Measurements from ENCODE around the gene ATXN3. TPM values are rescaled to one million over a fixed set of nuclear protein-coding genes. Genes with fewer than 3 reads are reported as not detected.
A peak's percentile ranks its signal among the peaks of the same experiment; 100 is the strongest.

Gene ATXN3
- polyA plus RNA-seq, 1 donor (not counting 4 experiments of a cell fraction or from before 2014, with no cell fraction given) = 27.6 TPM

- no peaks in the 10 kb centered on the region for H3K9me1 ChIP-seq (ENCODE audit: control insufficient read depth, extremely low read depth, insufficient read depth, low read length)
- dilution Hi-C loops (cut with MboI; ENCODE audit: extremely low pct_ligation_motif_present, low sequenced_read_pairs) = no loop called here
- H3K27ac ChIP-seq (ENCODE audit: control insufficient read depth, insufficient read depth, low read length) = peak overlapping the region; percentile 80
- FAIRE-seq (no peak), DNase-seq (ENCODE audit: low read depth, low spot score) (no peak)
- H3K4me1 ChIP-seq (ENCODE audit: control insufficient read depth, extremely low read depth, insufficient read depth, low read length) = peaks cover 3% of the 10 kb centered on the region
- H3K9me3 ChIP-seq (ENCODE audit: control insufficient read depth, low read depth, low read length) = no peaks in the 10 kb centered on the region
- peak overlapping the region; percentile 98 for H3K9ac ChIP-seq (ENCODE audit: control insufficient read depth, extremely low read depth, insufficient read depth, low read length)
- H2AFZ ChIP-seq (ENCODE audit: control insufficient read depth, low read length) = peak overlapping the region; percentile 99
- peak overlapping the region; percentile 85 to 97 (median 94) for H3K4me3 ChIP-seq (ENCODE audit: control insufficient read depth in 2 of 3, extremely low read depth in 1 of 3, insufficient read depth in 2 of 3, low read depth in 1 of 3, low read length in 3 of 3)
- H4K20me1 ChIP-seq (ENCODE audit: control insufficient read depth, extremely low read depth, insufficient read depth, low read length) = no peaks in the 10 kb centered on the region
- peaks cover 4 to 9% of the 10 kb centered on the region in 2 experiments for H3K36me3 ChIP-seq (ENCODE audit: control insufficient read depth in 2 of 2, extremely low read depth in 1 of 2, insufficient read depth in 2 of 2, low read length in 2 of 2)
- H3K4me2 ChIP-seq (ENCODE audit: control insufficient read depth, extremely low read depth, insufficient read depth, low read depth, low read length) = peak overlapping the region; percentile 77
- TF ChIP-seq CTCF (optimal IDR thresholded peaks at IDR 0.05 in 1 of 3, IDR thresholded peaks at IDR 0.05 in 1 of 3, conservative IDR thresholded peaks at IDR 0.05 in 1 of 3; ENCODE audit: extremely low read depth in 1 of 3, insufficient read depth in 2 of 3, low read length in 3 of 3) (no peak), EZH2 (IDR thresholded peaks at IDR 0.05; ENCODE audit: low read length) (no peak)
- peaks cover 45% of the 10 kb centered on the region for H3K79me2 ChIP-seq (ENCODE audit: control insufficient read depth, insufficient read depth, low read length)
- no peaks in the 10 kb centered on the region for H3K27me3 ChIP-seq (ENCODE audit: control insufficient read depth, extremely low read depth, insufficient read depth, low read length)
Observed at GRCh38 chr14:92122761-92123160, 16.4 kb upstream of the ATXN3 start.

- no peak for TF ChIP-seq CTCF (optimal IDR thresholded peaks at IDR 0.05 in 1 of 3, IDR thresholded peaks at IDR 0.05 in 1 of 3, conservative IDR thresholded peaks at IDR 0.05 in 1 of 3; ENCODE audit: extremely low read depth in 1 of 3, insufficient read depth in 2 of 3, low read length in 3 of 3)
- TF ChIP-seq EZH2 (IDR thresholded peaks at IDR 0.05; ENCODE audit: low read length) = no peak
- no peak for FAIRE-seq
- peaks cover 4% of the 10 kb centered on the region in 2 experiments for H3K36me3 ChIP-seq (ENCODE audit: control insufficient read depth in 2 of 2, extremely low read depth in 1 of 2, insufficient read depth in 2 of 2, low read length in 2 of 2)
- peaks cover 45% of the 10 kb centered on the region for H3K79me2 ChIP-seq (ENCODE audit: control insufficient read depth, insufficient read depth, low read length)
- peaks cover 3% of the 10 kb centered on the region for H3K4me1 ChIP-seq (ENCODE audit: control insufficient read depth, extremely low read depth, insufficient read depth, low read length)
- dilution Hi-C loops (cut with MboI; ENCODE audit: extremely low pct_ligation_motif_present, low sequenced_read_pairs) = no loop called here
- peak overlapping the region; percentile 77 for H3K4me2 ChIP-seq (ENCODE audit: control insufficient read depth, extremely low read depth, insufficient read depth, low read depth, low read length)
- H3K9me1 ChIP-seq (ENCODE audit: control insufficient read depth, extremely low read depth, insufficient read depth, low read length) = no peaks in the 10 kb centered on the region
- DNase-seq (ENCODE audit: low read depth, low spot score) = no peak
- H3K4me3 ChIP-seq (ENCODE audit: control insufficient read depth in 2 of 3, extremely low read depth in 1 of 3, insufficient read depth in 2 of 3, low read depth in 1 of 3, low read length in 3 of 3) = peak overlapping the region; percentile 85 to 97 (median 94)
- no peaks in the 10 kb centered on the region for H3K9me3 ChIP-seq (ENCODE audit: control insufficient read depth, low read depth, low read length)
- H3K27me3 ChIP-seq (ENCODE audit: control insufficient read depth, extremely low read depth, insufficient read depth, low read length) = no peaks in the 10 kb centered on the region
- H4K20me1 ChIP-seq (ENCODE audit: control insufficient read depth, extremely low read depth, insufficient read depth, low read length) = no peaks in the 10 kb centered on the region
- peak overlapping the region; percentile 98 for H3K9ac ChIP-seq (ENCODE audit: control insufficient read depth, extremely low read depth, insufficient read depth, low read length)
- peak overlapping the region; percentile 80 for H3K27ac ChIP-seq (ENCODE audit: control insufficient read depth, insufficient read depth, low read length)
- H2AFZ ChIP-seq (ENCODE audit: control insufficient read depth, low read length) = peak overlapping the region; percentile 99
Observed at GRCh38 chr14:92122351-92122677, 15.9 kb upstream of the ATXN3 start.

Measured in keratinocyte (primary cell).